Hypothalamus (tissue), 51 donors: ENCODE measurements around the gene TLN1.

Experiments used
- DNase-seq, 51 donors: peaks; one replicate each; lab custom pipeline; 2025; lab: John Stamatoyannopoulos, UW

TLN1 gene

GRCh38 chr9:35732800-35733541 is 976 bp upstream of the TLN1 start:
- DNase-seq, result peak in 5 of 51 donors; percentile 23 to 48 (median 29)

- DNase-seq, result peak in 2 of 51 donors; percentile 35 to 68
Measured at GRCh38 chr9:35731415-35732184, 395 bp downstream of the TLN1 start.

GRCh38 chr9:35730486-35730854 is 1.5 kb downstream of the TLN1 start:
- DNase-seq, result no peak

GRCh38 chr9:35729700-35730485 is 2.1 kb downstream of the TLN1 start:
- peak in 21 of 51 donors; percentile 5 to 32 (median 19) for DNase-seq

- DNase-seq, result no peak
Measured at GRCh38 chr9:35729101-35729500, 2.9 kb downstream of the TLN1 start.

- peak in 25 of 51 donors; percentile 1 to 44 (median 17) for DNase-seq
Measured at GRCh38 chr9:35728041-35728971, 3.7 kb downstream of the TLN1 start.

- DNase-seq, result no peak
Measured at GRCh38 chr9:35727676-35728040, 4.3 kb downstream of the TLN1 start.

- peak in 15 of 51 donors; percentile 2 to 54 (median 19) for DNase-seq
Measured at GRCh38 chr9:35726931-35727330, 5.1 kb downstream of the TLN1 start.

- DNase-seq, result no peak
Measured at GRCh38 chr9:35725362-35725761, 6.6 kb downstream of the TLN1 start.

GRCh38 chr9:35723908-35724307 is 8.1 kb downstream of the TLN1 start:
- no peak for DNase-seq

- DNase-seq, result no peak
Measured at GRCh38 chr9:35723426-35723825, 8.6 kb downstream of the TLN1 start.

GRCh38 chr9:35719546-35719945 is 12.4 kb downstream of the TLN1 start:
- no peak for DNase-seq

- peak in 1 of 51 donors; percentile 31 for DNase-seq
Measured at GRCh38 chr9:35718721-35719511, 13.1 kb downstream of the TLN1 start.

- DNase-seq, result no peak
Measured at GRCh38 chr9:35717132-35717870, 14.7 kb downstream of the TLN1 start.

GRCh38 chr9:35716230-35716629 is 15.8 kb downstream of the TLN1 start:
- DNase-seq, result no peak

- no peak for DNase-seq
Measured at GRCh38 chr9:35714579-35715252, 17.3 kb downstream of the TLN1 start.

- no peak for DNase-seq
Measured at GRCh38 chr9:35714123-35714522, 17.9 kb downstream of the TLN1 start.

GRCh38 chr9:35713578-35713977 is 18.4 kb downstream of the TLN1 start:
- DNase-seq, result no peak
